Dendritic cell treated with granulocyte-macrophage colony-stimulating factor and Interleukin-4, amounts not matched to agents 40 ng/mL and 50 ng/mL, for 4 days (primary cell): ENCODE data around the gene SLC9A1.

Source experiments
- H3K27ac Mint-ChIP-seq: one replicate; pipeline ENCODE4 v1.8.0; 2022; ENCODE audit warnings: mild to moderate bottlenecking, mixed read lengths
- H3K27me3 Mint-ChIP-seq: one replicate; pipeline ENCODE4 v1.8.0; 2022; ENCODE audit warnings: mild to moderate bottlenecking, mixed read lengths
- H3K36me3 Mint-ChIP-seq: one replicate; pipeline ENCODE4 v1.8.0; 2022; ENCODE audit warnings: low read depth, mixed read lengths
- H3K4me1 Mint-ChIP-seq: one replicate; pipeline ENCODE4 v1.8.0; 2022; ENCODE audit warnings: low read depth, mixed read lengths
- H3K4me3 Mint-ChIP-seq: one replicate; pipeline ENCODE4 v1.8.0; 2022; ENCODE audit warnings: mild to moderate bottlenecking, moderate library complexity, mixed read lengths
- H3K9me3 Mint-ChIP-seq: one replicate; pipeline ENCODE4 v1.8.0; 2022; ENCODE audit warnings: mixed read lengths
- intact Hi-C: fragments of 100-400 bp; cut with micrococcal nuclease; formaldehyde crosslinking; loops from one replicate; pipeline ENCODE4 v1.15.0; 2022

SLC9A1 gene

DNA sequence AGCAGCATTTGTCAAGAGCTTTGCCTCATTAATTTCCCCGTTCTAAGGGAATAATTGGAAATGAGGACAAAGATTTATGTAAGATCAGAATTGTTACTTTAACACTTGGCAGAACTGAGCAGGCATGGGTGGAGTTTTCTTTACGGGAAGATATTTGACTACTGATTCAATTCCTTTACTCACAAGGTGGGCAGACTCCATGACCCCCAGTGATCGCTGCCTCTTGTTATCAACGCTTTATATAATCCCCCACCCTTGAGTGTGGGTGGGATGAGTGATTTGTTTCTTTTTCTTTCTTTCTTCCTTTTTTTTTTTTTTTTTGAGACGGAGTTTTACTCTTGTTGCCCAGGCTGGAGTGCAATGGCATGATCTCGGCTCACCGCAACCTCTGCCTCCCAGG is 77.0 kb downstream of the SLC9A1 start:
- H3K9me3 Mint-ChIP-seq: no peaks in the 10 kb centered on the region
- no peak overlapping the region for H3K4me3 Mint-ChIP-seq
- intact Hi-C loops: no loop called here
- H3K36me3 Mint-ChIP-seq: no peaks in the 10 kb centered on the region
- H3K4me1 Mint-ChIP-seq: peaks cover 11% of the 10 kb centered on the region
- H3K27me3 Mint-ChIP-seq: peaks cover 13% of the 10 kb centered on the region
- no peak overlapping the region for H3K27ac Mint-ChIP-seq

DNA sequence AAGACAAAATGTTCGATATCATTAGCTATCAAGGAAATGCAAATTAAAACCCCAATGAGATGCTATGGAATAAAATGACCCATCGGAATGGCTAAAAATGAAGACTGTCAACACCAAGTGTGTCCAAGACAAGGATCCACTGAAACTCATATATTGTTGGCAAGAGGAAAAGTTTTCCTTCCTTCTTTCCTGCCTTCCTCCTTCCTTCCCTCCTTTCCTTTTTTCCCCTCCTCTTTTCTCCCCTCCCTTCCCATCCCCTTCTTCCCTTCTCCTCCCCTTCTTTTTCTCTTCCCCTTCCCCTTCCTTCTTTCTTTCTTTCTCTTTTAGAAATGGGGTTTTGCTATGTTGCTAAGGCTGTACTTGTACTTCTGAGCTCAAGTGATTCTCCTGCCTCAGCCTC is 78.1 kb downstream of the SLC9A1 start:
- H3K36me3 Mint-ChIP-seq: no peaks in the 10 kb centered on the region
- peaks cover 13% of the 10 kb centered on the region for H3K27me3 Mint-ChIP-seq
- no peaks in the 10 kb centered on the region for H3K9me3 Mint-ChIP-seq
- H3K4me3 Mint-ChIP-seq: no peak overlapping the region
- intact Hi-C loops: no loop called here
- H3K4me1 Mint-ChIP-seq: peaks cover 11% of the 10 kb centered on the region
- no peak overlapping the region for H3K27ac Mint-ChIP-seq

DNA sequence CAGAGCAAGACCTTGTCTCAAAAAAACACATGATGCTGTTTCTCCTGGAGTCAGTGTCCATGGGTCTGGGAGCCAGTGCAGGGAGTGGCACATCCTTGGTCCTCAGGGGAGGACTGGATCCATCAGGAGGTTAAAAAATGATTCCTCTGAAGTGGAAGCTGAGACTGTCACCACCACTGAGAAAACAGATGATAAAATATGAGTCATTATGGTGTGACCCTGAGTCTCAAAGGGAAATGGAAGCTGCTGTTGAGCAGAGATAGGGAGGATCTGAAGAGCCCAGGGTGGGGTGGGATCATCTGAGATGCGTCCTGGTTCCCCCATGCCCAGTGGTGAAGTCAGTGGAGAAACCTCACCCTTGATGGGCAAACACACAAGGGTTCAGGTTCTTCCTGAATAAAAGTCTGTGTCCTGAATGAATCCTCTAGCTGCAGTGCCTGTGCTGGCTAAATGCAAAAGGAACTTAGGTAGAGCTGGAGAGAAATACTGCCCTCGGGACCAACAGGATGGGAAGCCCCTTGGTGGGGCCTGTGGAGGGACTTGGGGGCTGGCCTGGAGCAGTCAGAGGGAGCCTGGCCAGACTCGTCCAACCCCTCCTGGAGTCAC is 80.6 kb downstream of the SLC9A1 start:
- H3K9me3 Mint-ChIP-seq: no peaks in the 10 kb centered on the region
- no peak overlapping the region for H3K4me3 Mint-ChIP-seq
- peak overlapping the region; percentile 53 for H3K27ac Mint-ChIP-seq
- H3K4me1 Mint-ChIP-seq: peaks cover 11% of the 10 kb centered on the region
- peaks cover 19% of the 10 kb centered on the region for H3K27me3 Mint-ChIP-seq
- H3K36me3 Mint-ChIP-seq: no peaks in the 10 kb centered on the region
- intact Hi-C loops: no loop called here

DNA sequence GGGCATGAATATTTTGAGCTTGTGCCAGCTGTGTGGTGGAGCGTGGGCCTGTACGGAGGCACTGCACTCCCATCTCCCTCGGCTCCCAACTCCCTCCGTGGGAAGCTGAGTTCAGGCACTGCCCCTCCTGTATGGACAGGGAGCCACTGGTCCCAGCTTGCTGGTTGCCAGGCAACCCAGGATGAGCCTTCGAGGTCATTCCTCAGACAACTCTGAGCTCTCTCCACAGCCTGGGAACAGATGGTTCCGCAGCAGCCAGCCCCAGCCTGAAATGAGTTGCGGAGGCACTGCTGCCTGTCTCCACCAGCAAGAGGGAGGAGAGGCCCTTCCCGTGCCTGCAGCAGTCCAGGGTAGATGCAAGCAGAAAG is 83.9 kb downstream of the SLC9A1 start:
- no peak overlapping the region for H3K27ac Mint-ChIP-seq
- no peaks in the 10 kb centered on the region for H3K36me3 Mint-ChIP-seq
- peaks cover 7% of the 10 kb centered on the region for H3K27me3 Mint-ChIP-seq
- peaks cover 21% of the 10 kb centered on the region for H3K4me1 Mint-ChIP-seq
- no peaks in the 10 kb centered on the region for H3K9me3 Mint-ChIP-seq
- no peak overlapping the region for H3K4me3 Mint-ChIP-seq
- intact Hi-C loops: no loop called here

DNA sequence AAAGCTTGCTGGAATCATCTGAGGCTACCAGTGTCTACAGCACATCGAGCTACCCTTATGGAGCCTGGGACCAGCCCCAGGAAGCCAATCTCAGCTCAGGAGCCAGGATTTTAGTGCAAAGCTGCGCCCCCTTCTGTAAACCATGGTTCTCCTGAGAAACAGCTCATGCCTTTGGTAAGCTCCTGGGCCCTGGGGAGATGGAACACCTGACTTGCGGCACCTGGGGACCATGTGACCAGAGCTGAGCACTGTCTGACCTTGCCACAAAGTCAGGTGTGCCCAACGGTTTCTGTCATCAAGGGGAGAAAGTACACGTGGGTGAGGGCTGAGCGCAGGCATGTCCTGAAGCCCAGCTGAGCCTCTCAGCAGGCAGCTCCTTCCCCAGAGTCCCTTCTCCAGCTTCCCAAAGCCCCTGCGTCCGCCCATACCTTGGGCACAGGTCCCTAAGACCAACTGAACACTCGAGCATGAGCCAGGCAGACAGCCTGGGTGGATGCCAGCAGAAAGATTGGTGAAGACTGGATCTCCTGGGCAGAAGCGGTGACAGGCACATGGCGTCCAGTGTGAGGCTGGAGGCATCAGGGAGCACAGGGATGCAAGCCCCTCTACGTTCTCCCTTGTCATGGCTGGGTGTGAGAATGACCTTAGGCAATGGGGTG is 84.4 kb downstream of the SLC9A1 start:
- Mint-ChIP-seq H3K36me3 (no peaks in the 10 kb centered on the region), H3K9me3 (no peaks in the 10 kb centered on the region), H3K4me3 (no peak overlapping the region), H3K4me1 (peaks cover 21% of the 10 kb centered on the region), H3K27me3 (peaks cover 7% of the 10 kb centered on the region), H3K27ac (no peak overlapping the region)
- intact Hi-C loops: no loop called here

DNA sequence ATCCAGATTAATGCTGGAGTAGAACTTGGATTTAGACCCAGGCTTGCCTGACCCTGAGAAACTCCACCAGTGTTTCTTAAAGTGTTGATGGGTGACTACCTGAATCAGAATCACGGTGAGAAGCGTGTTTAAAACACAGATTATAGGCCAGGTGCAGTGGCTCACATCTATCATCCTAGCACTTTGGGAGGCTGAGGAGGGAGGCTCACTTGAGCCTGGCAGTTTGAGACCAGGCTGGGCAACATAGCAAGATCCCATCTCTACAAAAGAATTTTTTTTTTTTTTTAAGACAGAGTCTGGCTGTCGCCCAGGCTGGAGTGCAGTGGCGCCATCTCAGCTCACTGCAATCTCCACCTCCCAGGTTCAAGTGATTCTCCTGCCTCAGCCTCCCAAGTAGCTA is 86.0 kb downstream of the SLC9A1 start:
- Mint-ChIP-seq H3K27me3 (peaks cover 7% of the 10 kb centered on the region), H3K4me3 (no peak overlapping the region), H3K9me3 (no peaks in the 10 kb centered on the region), H3K27ac (no peak overlapping the region), H3K36me3 (no peaks in the 10 kb centered on the region), H3K4me1 (peaks cover 13% of the 10 kb centered on the region)
- intact Hi-C loops: no loop called here

DNA sequence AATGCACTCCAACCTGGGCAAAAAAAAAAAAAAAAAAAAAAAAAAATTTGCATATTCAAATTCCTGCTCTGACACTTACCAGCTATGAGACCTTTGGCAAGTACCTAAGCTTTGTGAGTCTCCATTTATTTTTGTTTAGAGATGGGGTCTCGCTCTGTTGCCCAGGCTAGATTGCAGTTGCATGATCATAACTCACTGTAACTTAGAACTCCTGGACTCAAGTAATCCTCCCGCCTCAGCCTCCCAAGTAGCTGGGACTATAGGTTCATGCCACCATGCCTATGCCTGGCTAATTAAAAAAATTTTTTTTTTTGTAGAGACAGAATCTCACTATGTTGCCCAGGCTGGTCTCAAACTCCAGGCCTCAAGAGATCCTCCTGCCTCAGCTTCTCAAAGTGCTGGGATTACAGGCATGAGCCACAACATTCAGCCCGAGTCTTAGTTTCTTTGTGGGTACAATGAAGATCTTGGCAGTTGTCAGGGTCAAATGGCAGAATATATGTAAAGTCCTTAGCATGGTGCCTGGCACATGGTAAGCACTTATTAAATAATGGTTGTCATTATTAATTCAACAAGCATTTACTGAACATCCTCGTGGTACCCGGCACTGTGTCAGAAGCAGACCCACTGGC is 88.8 kb downstream of the SLC9A1 start:
- H3K4me3 Mint-ChIP-seq: no peak overlapping the region
- H3K36me3 Mint-ChIP-seq: no peaks in the 10 kb centered on the region
- H3K4me1 Mint-ChIP-seq: peaks cover 10% of the 10 kb centered on the region
- H3K9me3 Mint-ChIP-seq: no peaks in the 10 kb centered on the region
- intact Hi-C loops: no loop called here
- H3K27me3 Mint-ChIP-seq: peaks cover 5% of the 10 kb centered on the region
- no peak overlapping the region for H3K27ac Mint-ChIP-seq

DNA sequence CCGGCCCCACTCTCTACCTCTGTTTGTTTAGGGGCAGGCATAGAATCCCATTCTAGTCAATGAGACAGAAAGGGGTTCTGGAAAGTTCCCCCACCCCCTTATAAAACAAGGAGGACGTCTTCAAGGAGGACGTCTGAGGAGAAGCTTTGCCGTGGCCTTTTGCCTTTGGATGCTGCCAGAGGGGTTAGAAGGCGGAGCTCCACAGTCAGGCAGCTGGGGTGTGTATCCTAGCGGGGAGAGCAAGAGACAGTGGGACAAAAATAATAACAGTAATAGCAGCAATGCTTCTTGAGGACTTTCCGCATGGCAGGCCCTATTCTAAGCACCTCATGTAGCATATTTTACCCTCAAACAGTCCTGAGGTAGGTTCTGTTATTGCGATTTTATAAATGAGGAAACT is 94.0 kb downstream of the SLC9A1 start:
- H3K4me1 Mint-ChIP-seq: no peaks in the 10 kb centered on the region
- no peaks in the 10 kb centered on the region for H3K9me3 Mint-ChIP-seq
- H3K27ac Mint-ChIP-seq: no peak overlapping the region
- intact Hi-C loops: no loop called here
- no peak overlapping the region for H3K4me3 Mint-ChIP-seq
- H3K36me3 Mint-ChIP-seq: no peaks in the 10 kb centered on the region
- peaks cover 7% of the 10 kb centered on the region for H3K27me3 Mint-ChIP-seq

DNA sequence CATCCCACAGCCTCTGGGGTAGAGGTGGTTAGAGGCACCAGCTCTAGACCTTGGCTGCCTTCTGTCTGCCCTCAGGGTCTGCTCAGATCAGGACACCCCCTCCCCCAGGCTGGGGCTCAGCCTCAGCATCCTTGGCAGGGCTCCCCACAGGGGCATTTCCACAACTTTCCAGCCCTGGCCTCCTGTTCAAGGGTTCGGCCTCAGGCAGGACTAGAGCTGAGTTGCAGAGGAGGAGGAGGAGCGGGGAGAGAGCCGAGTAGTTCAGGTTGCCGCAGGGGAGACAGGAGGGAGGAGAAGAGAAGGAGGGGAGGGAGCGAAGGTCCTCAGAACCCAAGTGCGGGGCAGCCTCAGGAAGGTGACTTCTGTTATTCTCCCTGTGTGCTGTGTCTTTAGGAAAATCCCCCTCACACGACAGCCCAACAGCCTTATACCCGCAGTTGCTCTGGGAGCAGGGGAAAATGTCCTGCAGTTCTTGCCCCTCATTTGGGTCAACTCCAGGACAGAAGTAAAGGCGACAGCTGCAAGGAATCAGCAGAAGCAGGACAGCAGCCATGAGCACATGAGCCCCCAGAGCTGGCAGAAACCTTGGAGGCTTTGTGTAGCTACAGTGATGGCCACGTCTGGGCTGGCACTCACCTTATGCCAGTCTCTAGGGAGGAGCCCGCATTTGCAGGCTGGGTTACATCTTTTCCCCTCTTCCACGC is 95.8 kb downstream of the SLC9A1 start:
- Mint-ChIP-seq H3K27ac (no peak overlapping the region), H3K36me3 (no peaks in the 10 kb centered on the region), H3K27me3 (peaks cover 7% of the 10 kb centered on the region), H3K4me3 (no peak overlapping the region), H3K4me1 (no peaks in the 10 kb centered on the region), H3K9me3 (no peaks in the 10 kb centered on the region)
- intact Hi-C loops: no loop called here

DNA sequence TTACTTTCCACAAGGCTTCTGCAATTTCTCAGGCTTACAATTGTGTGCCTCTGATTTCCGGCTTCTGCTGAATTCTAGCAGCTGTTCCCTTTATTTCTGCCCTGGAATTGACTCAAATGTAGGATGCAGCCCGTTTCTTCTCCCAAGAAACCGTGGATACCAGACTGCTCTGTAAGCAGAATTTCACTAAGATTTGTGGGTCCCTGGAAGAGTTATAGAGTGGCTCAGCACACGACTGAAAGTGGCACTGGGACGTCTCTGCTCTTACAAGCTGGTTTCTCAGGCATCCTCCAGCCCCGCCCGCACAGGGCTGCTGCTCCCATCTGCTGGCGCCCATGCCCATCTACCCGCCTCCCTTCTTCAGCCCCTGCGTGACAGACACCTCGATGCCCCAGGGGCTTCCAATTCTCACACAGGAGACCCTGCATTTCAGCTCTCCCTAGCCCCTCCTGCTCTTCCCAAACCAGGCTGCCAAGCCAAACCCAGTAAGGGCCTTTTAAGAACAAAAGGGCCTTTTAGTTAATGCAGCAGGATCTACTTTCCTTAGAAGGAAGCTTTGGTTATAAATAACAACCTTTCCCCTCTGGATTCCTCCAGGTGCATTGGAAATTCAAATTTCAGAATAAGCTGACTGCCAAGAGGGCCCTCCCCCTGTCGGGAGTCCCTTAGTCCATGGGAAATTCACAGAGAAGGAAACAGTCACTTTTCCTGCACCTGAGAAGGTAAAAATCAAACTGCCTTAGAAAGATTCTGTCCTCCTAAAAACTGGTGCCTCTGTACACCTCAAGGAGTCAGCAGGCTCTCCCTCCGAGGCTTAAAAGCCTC is 96.9 kb downstream of the SLC9A1 start:
- intact Hi-C loops: no loop called here

DNA sequence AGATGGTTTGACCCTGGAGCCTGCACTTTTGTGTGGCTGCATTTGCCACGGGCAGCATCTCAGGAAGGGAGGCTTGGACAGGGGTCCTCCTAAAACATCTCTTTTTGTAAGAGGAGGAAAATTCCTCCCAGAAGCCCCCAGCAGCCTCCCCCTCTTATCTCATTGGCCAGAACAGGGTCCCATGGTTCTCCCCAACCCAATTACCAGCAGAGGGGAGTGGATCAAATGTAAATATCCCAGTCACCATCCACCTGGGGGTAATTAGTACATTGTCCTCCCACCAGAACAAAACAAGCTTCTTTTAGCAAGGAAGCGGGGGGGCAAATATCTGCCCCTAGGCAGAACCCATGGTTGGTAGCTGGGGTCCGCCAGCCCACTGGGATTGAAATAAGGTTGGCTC is 97.5 kb downstream of the SLC9A1 start:
- no peaks in the 10 kb centered on the region for H3K36me3 Mint-ChIP-seq
- H3K9me3 Mint-ChIP-seq: no peaks in the 10 kb centered on the region
- peaks cover 7% of the 10 kb centered on the region for H3K27me3 Mint-ChIP-seq
- no peak overlapping the region for H3K4me3 Mint-ChIP-seq
- no peaks in the 10 kb centered on the region for H3K4me1 Mint-ChIP-seq
- intact Hi-C loops: no loop called here
- no peak overlapping the region for H3K27ac Mint-ChIP-seq

More for the DNA sequence above, 96.9 kb downstream of the SLC9A1 start:
- Mint-ChIP-seq H3K9me3 (no peaks in the 10 kb centered on the region), H3K36me3 (no peaks in the 10 kb centered on the region), H3K4me1 (no peaks in the 10 kb centered on the region), H3K27me3 (peaks cover 7% of the 10 kb centered on the region), H3K4me3 (no peak overlapping the region), H3K27ac (no peak overlapping the region)

DNA sequence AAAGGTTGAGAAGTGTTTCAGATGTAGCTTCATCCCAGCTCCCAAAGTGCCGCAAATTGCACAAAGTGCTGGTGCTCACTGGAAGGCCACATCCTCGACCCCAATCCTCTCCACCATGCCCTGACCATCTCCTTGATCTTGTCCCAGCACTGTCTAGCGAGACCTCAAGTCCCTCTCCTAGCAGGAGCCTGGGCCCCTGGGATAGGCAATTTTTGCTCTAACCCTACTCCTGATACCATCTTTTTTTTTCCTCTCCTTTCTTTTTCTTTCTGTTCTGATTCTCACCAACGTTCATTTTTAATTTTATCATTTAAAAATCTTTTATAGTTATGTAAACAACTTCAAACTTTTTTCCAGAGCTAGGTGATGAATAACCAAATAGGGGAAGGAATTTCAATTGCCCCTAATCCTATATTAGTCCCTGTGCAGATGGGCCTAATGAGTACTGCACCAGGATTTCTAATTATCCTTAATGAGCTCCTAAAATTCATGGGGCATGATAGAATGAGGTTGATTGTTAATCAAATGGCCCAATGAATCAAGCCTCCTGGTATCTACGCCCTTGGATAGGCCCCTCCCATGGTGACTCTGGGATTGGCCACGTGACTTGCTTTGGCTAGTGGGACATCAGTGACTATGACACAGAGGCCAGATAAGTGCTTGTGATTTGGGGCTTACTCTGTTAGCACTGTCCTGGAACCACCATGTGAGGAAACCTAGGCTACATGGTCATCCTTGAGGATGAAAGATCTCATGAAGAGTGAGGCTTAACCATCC is 100.8 kb downstream of the SLC9A1 start:
- H3K36me3 Mint-ChIP-seq: no peaks in the 10 kb centered on the region
- no peak overlapping the region for H3K4me3 Mint-ChIP-seq
- H3K27ac Mint-ChIP-seq: no peak overlapping the region
- H3K9me3 Mint-ChIP-seq: no peaks in the 10 kb centered on the region
- peaks cover 8% of the 10 kb centered on the region for H3K27me3 Mint-ChIP-seq
- H3K4me1 Mint-ChIP-seq: no peaks in the 10 kb centered on the region
- intact Hi-C loops: no loop called here

DNA sequence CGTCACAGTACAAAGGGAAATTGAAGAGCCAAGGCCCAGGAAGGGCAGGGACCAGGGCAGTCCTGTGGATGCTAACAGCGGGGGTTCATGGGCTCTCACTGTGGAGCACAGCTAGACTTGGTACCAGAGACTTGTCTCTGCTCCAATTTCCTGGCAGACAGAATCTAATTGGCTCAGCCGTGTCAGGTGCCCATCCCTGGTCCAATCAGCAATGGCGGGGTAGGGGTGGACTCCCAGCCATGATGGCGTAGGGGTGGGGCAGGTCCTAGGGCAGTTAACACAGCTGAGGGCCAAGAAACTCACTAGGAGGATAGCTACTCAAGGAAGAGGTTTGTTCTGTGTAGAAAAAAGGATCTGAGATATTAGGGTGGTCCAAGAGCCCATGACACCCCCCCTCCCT is 102.4 kb downstream of the SLC9A1 start:
- Mint-ChIP-seq H3K27me3 (peaks cover 3% of the 10 kb centered on the region), H3K4me1 (no peaks in the 10 kb centered on the region), H3K9me3 (no peaks in the 10 kb centered on the region), H3K4me3 (no peak overlapping the region), H3K36me3 (no peaks in the 10 kb centered on the region), H3K27ac (no peak overlapping the region)
- intact Hi-C loops: no loop called here
